Astrocyte of the hippocampus (primary cell): ENCODE results near the gene FN1.
A peak's percentile ranks its signal among the peaks of the same experiment; 100 is the strongest.

Experiments used
- DNase-seq: peaks from one replicate; pipeline ENCODE4 v3.0.0; 2011; ENCODE audit warnings: low read depth, low spot score

Gene FN1

GRCh38 chr2:215441560-215442400 is 5.9 kb upstream of the FN1 start:
- no peak for DNase-seq

- no peak for DNase-seq
Observed at GRCh38 chr2:215439980-215440512, 4.2 kb upstream of the FN1 start.

- no peak for DNase-seq
Observed at GRCh38 chr2:215439404-215439803, 3.5 kb upstream of the FN1 start.

GRCh38 chr2:215437614-215438013 is 1.7 kb upstream of the FN1 start:
- peak; percentile 31 for DNase-seq

GRCh38 chr2:215436705-215437565 is 1.1 kb upstream of the FN1 start:
- peak; percentile 43 for DNase-seq

GRCh38 chr2:215435280-215435869 is 493 bp downstream of the FN1 start:
- DNase-seq, result no peak

- DNase-seq, result peak; percentile 33
Observed at GRCh38 chr2:215434447-215435279, 1.2 kb downstream of the FN1 start.

- peak; percentile 38 for DNase-seq
Observed at GRCh38 chr2:215432759-215433594, 2.9 kb downstream of the FN1 start.

GRCh38 chr2:215431778-215432758 is 3.8 kb downstream of the FN1 start:
- DNase-seq, result peak; percentile 40

- DNase-seq, result peak; percentile 12
Observed at GRCh38 chr2:215431290-215431689, 4.6 kb downstream of the FN1 start.

GRCh38 chr2:215430528-215431187 is 5.2 kb downstream of the FN1 start:
- peak; percentile 70 for DNase-seq

GRCh38 chr2:215429424-215429823 is 6.4 kb downstream of the FN1 start:
- DNase-seq, result no peak

GRCh38 chr2:215428060-215428910 is 7.6 kb downstream of the FN1 start:
- DNase-seq, result peak; percentile 21

GRCh38 chr2:215427585-215427984 is 8.3 kb downstream of the FN1 start:
- no peak for DNase-seq

GRCh38 chr2:215425021-215425782 is 10.7 kb downstream of the FN1 start:
- DNase-seq, result peak; percentile 57

GRCh38 chr2:215423928-215424540 is 11.8 kb downstream of the FN1 start:
- peak; percentile 38 for DNase-seq
